Umbilical cord (tissue), 2 donors: ENCODE results near the gene SHC3. TPM values are rescaled to one million over a fixed set of nuclear protein-coding genes. Genes with fewer than 3 reads are reported as not detected.

Experiments used
- DNase-seq: peaks from one replicate; pipeline ENCODE4 v3.0.0-alpha.2; 2015; ENCODE audit warnings: low spot score
- total RNA-seq: library from RNA; depleted of rRNA; stranded (reverse); fragments of >200 nt; gene quantifications from one replicate; pipeline ENCODE4 v1.2.3, GENCODE V29; 2014; ENCODE audit warnings: low replicate concordance; ENCODE audit not compliant: insufficient read depth

SHC3 gene
- total RNA-seq, 1 donor from 2014 or later, result 3.1 TPM

GRCh38 chr9:89054865-89055495 is 123.6 kb downstream of the SHC3 start:
- no peak for DNase-seq

DNA sequence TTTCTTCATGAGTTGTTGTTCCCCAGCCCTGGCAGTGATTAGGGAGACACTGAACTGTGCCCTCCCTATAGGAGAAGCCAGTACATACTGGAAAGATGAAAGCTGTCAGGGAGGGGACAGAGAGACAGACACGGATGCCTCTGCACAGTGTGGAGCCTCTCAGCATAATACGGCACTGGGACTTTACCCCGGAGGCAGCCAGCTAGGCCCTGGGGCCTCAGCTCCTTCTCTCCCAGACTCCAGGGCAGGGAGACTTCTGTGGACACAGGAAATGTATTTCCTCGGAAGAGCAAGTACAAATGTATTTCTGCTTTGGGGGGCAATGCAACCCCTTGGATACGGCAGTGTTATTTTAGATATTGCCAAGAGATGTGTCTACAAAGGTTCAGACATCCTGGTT is 125.3 kb downstream of the SHC3 start:
- no peak for DNase-seq

- peak; percentile 52 for DNase-seq
Observed at GRCh38 chr9:89052470-89053097, 126.0 kb downstream of the SHC3 start.

DNA sequence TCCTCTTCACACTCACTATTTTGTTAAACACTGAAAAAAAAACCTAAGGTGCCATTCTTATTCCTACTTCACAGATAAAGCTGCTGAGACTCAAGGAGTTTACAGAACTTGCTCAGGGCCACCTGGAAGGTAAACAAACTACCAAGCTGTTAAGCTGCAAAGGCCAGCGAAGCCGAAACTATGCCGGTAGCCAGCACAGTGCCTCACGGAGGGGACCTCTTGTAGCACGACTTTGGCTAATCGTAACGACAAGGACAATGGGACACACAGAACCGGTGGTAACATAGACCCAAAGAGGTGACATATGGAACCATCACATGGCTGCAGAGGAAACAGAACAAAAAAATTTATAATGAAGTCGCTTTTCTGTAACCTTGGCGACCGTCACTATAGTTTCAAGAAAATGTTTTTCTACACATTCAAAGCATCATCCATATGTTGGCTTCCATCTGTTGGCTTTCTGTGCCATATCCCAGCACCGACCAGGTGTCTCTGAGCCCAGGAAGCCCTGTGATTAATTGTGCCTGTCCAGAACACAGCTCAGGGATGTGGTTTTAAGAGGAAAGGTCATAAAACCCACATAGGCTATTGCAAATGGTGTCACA is 127.1 kb downstream of the SHC3 start:
- DNase-seq, result no peak

DNA sequence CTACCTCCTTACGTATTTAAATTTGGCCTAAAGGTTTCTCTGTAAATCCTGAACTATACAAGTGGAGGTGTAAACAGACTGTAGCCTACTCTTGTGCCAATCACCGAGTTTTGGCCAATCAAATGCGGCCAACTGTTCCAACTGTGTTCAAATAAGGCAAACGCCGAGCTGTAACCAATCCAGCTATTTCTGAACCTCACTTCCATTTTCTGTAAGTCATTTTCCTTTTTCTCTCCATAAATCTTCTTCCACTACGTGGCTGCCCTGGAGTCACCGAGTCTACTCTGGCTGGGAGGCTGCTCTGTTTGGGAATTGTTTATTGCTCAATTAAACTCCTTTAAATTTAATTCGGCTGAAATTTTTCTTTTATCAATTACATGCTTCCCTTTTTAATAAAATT is 129.0 kb downstream of the SHC3 start:
- DNase-seq, result no peak

DNA sequence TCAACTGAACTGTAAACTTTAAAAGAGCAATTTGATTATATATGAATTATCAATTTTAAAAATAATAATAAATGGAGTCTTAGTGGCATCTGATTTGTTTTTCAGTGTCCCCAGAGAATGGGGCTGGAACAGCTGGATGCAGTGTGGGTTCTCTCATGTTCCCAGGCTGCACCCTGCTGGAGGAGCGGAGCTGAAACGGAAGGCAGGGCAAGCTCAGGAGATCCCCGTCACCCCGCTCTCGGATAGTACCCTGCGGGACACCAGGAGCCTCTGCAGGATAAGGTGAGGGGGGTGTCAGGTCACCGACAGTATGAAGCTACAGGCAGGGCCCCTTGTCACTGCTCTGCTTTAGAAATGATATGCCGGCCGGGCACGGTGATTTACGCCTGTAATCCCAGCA is 130.0 kb downstream of the SHC3 start:
- no peak for DNase-seq

DNA sequence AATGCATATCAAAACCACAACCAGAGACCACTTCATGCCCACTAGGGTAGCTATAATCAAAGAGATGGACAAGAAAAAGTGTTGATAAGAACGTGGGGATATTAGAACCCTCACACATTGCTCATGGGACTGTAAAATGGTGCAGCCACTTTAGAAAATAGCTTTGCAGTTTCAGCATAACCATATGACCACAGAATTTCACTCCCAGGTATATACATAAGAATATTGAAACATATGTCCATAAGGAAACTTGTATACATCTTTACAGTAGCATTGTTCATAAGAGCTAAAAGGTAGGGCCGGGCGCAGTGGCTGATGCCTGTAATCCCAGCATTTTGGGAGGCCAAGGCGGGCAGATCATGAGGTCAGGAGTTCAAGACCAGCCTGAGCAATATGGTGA is 131.0 kb downstream of the SHC3 start:
- no peak for DNase-seq

GRCh38 chr9:89046832-89047231 is 131.8 kb downstream of the SHC3 start:
- peak; percentile 81 for DNase-seq

DNA sequence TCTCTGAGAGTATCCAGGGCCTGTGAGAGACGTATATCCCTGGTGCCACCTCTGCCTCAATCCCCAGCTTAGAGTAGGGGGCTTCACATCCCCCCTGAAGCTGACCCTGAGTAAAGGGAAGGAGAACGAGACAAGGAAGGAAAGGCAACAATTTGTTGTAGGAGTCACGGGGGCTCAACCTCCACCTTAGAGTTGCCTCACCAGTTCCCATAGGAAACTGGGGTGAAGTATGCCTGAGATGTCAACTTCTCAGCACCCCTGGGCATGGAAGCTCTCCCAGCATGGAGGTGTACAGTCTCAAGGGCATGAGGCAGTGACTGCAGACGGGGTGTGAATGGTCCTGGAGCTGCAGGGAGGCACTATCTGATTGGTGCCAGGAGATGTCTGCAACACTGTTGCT is 133.7 kb downstream of the SHC3 start:
- DNase-seq, result no peak

DNA sequence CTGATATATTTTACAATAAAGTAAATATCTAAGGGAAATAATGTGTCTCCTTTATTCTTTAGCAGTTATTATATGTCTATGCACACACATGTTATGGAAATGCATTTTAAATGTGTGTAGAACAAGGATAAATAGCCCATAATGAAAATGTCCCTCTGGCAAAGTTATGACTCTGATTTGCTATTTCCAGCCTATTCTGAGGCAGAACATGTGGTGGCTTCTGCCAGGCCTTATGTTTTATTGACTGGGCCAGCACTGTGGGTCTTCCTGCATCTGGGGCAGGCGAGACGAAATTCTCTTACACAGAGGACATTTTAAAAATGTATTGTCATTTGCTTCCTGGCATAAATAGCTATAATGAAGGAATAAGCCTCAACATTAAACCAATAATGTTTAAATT is 134.5 kb downstream of the SHC3 start:
- no peak for DNase-seq

DNA sequence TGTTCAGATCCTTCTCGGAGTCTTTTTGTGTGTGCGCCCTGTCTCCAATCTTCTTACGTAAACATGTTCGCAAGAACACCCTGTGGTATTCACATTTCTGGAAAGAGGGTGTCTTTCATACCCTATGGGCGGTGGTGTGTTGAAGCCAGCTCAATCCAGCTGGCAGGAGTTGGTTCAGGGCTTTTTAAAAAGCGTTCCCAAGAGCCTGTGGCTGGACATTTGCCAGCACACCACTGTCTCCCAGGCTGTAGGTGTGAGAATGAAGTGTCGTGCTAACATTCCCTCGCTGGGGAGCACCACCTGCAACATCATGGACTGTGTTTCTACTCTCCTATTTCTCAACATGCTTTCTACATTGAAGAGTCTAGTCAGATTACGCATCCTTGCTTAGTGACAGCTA is 135.6 kb downstream of the SHC3 start:
- no peak for DNase-seq

- DNase-seq, result no peak
Observed at GRCh38 chr9:89039664-89040063, 139.0 kb downstream of the SHC3 start.

DNA sequence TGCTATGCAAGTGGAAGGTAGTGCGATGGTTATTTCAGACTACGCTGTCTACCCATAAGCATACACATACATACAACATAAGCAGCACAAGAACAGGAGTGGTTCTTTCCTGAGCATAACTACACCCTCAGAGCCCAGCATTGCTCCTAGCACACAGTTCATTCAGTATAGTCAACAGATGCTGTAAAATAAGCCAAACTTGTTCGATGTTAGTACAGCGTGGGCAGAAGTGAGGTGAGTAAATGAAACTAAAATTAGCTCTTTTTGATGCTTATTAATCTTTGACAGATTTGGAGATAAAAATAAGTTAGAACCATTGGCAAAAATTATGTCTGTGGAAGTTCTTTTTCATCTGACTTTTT is 139.5 kb downstream of the SHC3 start:
- no peak for DNase-seq

DNA sequence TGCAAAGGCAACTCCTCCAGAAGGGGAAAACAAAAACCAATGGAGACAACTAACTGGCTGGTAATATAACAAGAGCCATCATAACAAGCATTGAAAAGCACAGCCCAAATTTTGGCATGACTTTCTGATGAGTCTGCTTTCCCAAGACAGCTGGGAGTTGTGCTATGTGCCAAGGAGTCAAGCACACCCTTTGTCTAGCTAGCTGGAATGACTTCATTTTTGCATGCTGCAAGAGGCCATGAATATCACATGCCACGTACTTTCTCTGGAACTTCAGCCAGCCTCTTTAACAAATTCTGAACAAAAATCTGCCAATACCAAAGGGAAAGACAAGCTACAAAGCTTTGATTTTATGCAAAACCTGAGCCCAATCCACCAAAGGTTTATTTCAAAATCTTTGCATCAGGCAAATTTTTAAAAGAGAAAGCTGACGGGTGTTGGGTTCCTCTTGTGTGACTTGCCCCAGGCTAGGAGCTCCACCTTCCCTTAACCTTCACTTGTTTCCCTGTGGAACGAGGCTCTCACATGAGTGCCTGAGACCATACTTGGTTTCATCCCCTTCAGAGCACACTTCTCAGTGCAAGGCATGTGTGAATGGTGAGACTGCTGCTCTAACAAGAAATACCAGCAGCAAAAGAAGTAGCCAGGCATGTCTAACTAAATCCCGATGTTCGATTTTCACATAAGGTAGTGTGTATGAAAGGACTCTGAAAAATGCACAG is 140.1 kb downstream of the SHC3 start:
- DNase-seq, result peak; percentile 79

GRCh38 chr9:89037891-89038290 is 140.7 kb downstream of the SHC3 start:
- no peak for DNase-seq

DNA sequence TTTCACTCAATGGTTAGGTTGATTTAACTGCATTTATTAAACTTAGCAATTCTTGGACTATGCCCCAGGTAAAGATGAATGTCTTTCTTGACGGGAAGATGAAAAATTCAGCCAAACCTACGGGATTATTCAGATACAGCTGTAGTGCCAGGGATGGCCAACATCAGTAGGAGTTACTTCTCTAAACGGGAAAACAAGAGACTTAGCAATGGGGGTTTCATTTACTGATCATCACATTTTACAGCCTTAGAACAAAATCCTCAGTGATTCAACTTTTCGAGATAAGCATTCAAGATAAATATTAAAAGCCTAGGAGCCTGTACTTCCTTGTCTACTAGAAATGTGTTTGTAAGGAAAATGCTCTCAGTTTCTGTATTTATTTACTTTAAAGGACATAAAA is 141.3 kb downstream of the SHC3 start:
- DNase-seq, result peak; percentile 89

- peak; percentile 50 for DNase-seq
Observed at GRCh38 chr9:89036891-89037290, 141.7 kb downstream of the SHC3 start.

DNA sequence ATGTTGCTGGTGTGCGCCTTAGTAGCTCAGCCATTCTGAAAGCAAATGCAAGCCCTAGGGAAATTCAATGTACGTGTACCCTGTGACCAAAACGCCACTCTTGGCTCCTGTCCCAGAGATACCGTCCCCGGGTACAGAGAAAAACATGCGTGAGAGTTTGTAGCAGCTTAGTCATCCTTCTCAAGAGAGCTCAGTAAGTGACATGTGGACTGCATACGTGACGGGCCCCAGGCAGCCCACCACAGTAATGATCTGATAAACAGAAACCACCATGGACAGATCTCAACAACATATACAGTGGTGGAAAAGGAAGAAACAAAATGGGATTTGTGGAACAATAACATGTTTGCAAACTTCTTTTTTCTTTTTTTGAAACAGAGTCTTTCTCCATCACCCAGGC is 142.2 kb downstream of the SHC3 start:
- no peak for DNase-seq

- DNase-seq, result no peak
Observed at GRCh38 chr9:89032661-89033060, 146.0 kb downstream of the SHC3 start.

- no peak for DNase-seq
Observed at GRCh38 chr9:89032173-89032572, 146.4 kb downstream of the SHC3 start.

DNA sequence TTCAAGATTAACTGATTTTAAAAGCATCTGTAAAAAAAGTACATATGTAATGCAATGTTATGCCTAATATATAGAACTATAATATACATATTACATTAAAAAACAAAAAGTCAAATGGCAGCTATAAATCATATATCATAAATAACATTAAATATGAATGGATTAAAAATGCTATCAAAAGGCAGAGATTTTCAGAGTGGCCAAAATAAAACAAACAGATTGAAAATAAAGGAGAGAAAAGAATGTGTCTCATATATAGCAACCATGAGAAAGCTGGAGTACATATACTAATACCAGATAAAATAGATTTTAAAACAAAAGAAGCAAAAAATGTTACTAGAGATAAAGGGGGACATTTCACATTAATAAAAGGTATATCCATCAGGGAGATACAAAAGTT is 148.8 kb downstream of the SHC3 start:
- DNase-seq, result no peak

- DNase-seq, result no peak
Observed at GRCh38 chr9:89026876-89027275, 151.7 kb downstream of the SHC3 start.

DNA sequence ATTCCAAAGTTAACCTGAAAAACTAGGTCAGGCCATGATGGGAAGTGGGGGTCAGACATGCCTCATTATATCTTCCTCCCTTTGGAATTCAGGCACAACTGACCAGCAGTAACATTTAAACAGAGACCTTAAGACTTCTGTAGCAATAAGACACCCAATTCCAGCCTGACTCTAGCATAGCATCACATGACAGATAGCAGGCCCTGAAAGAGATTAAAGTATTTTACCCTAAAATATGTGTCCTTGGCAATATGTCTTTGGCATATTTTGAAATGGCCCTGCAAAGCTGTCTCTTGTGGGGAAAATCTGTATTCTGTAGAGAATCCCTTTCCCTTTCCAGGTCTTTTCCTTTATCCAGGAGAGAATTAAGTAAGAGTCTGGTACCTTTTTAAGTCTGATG is 153.1 kb downstream of the SHC3 start:
- peak; percentile 94 for DNase-seq
